ENCODE results near the gene RPS18. TPM values are rescaled to one million over a fixed set of nuclear protein-coding genes. Genes with fewer than 3 reads are reported as not detected.

The RPS18 gene
- polyA plus RNA-seq (2011; rRNA removed), result 3,426 and 3,692 TPM in 2 replicates
- 5,001 and 5,310 TPM in 2 replicates for polyA plus RNA-seq (2012; cell fraction: cytosol; rRNA removed)
- 1,388 and 1,717 TPM in 2 replicates for polyA plus RNA-seq (2012; cell fraction: nucleus; rRNA removed)
- polyA plus RNA-seq (2017; fragmentation: RNase III; extraction: RNeasy Plus Mini Kit Qiagen cat#74134 plus additional on column Dnase treatment), result 3,611 to 3,881 TPM (median 3,639 TPM) in 3 replicates
- polyA minus RNA-seq (2011; rRNA and poly(A)+ RNA removed), result 851 and 1,281 TPM in 2 replicates

GRCh38 chr6:33271468-33272274 is at the start of gene RPS18, which contains the start of gene VPS52:
Gene RPS18 (plus strand): TSS chr6:33272075. CDS start chr6:33272120, 45 bp downstream.
Gene VPS52 (minus strand): TSS chr6:33271876. CDS start chr6:33271675, 201 bp downstream.
- CTCF ChIA-PET, result interaction anchor here (0.8 to 2.6 kb wide), 7 partner anchors 9 to 74 kb away, joined by 3 to 10 read pairs (median 4); no protein-coding TSS in a partner anchor
- Histone ChIP-seq H3K4me3 (peak within 1 kb of the TSS; percentile 87), H3K4me1 (peaks cover 39% of the 10 kb centered on the region), H3K9me3 (no peaks in the 10 kb centered on the region), H3K27ac (peak within 1 kb of the TSS; percentile 91 to 97), H3K4me2 (peak within 1 kb of the TSS; percentile 91)
- whole genome bisulfite sequencing (ENCODE audit: missing lambda C conversion rate), result under 1% methylated on average over 33 of the region's 48 CpGs
- DNase-seq (ENCODE audit: low read depth in 1 of 2, low spot score in 1 of 2) (peak; percentile 76 to 99), FAIRE-seq (no peak), ATAC-seq (peak; percentile 89 to 92)
- POLR2A ChIA-PET, result interaction anchor here (0.7 to 2.8 kb wide), 11 partner anchors 8 to 304 kb away, joined by 3 to 16 read pairs (median 7); partner anchors contain the start of genes BRD2, PFDN6, RGL2 and WDR46
- TF ChIP-seq CEBPB (IDR thresholded peaks at IDR 0.05), result no peak
- TF ChIP-seq HMGXB4 (CRISPR knock-in tag; IDR thresholded peaks at IDR 0.05; ENCODE audit: borderline replicate concordance), result no peak
- TF ChIP-seq ATOH8 (CRISPR knock-in tag; IDR thresholded peaks at IDR 0.05; ENCODE audit: low read depth), result no peak
- TF ChIP-seq KDM5A (IDR thresholded peaks at IDR 0.05), result peak; percentile 88
- TF ChIP-seq RCOR1 (IDR thresholded peaks at IDR 0.05; ENCODE audit: low read depth, low read length), result no peak
- peak; percentile 84; the same call in 1 of the 2 replicates for TF ChIP-seq MYC (IDR thresholded peaks at IDR 0.05; ENCODE audit: borderline replicate concordance, low read length)
- TF ChIP-seq, protein P1, sequence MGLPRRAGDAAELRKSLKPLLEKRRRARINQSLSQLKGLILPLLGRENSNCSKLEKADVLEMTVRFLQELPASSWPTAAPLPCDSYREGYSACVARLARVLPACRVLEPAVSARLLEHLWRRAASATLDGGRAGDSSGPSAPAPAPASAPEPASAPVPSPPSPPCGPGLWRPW (IDR thresholded peaks at IDR 0.05), result no peak
- peak; percentile 75 for TF ChIP-seq PHF8 (IDR thresholded peaks at IDR 0.05; ENCODE audit: borderline replicate concordance, low read depth)
- TF ChIP-seq KDM1A (IDR thresholded peaks at IDR 0.05; ENCODE audit: low read depth), result no peak
- TF ChIP-seq EHF (CRISPR knock-in tag; IDR thresholded peaks at IDR 0.05), result no peak
- TF ChIP-seq ZC3H11A (IDR thresholded peaks at IDR 0.05), result no peak
- TF ChIP-seq SREBF2 (IDR thresholded peaks at IDR 0.05), result no peak
- TF ChIP-seq FOSL2 (IDR thresholded peaks at IDR 0.05), result no peak
- TF ChIP-seq FOSL2 (CRISPR knock-in tag; IDR thresholded peaks at IDR 0.05), result no peak
- no peak for TF ChIP-seq ELK1 (IDR thresholded peaks at IDR 0.05; ENCODE audit: low read depth, low read length)
- no peak for TF ChIP-seq NPAS2 (CRISPR knock-in tag; IDR thresholded peaks at IDR 0.05; ENCODE audit: borderline replicate concordance)
- peak; percentile 99 for TF ChIP-seq MAX (IDR thresholded peaks at IDR 0.05)
- TF ChIP-seq TFCP2L1 (CRISPR knock-in tag; IDR thresholded peaks at IDR 0.05), result no peak
- TF ChIP-seq, protein P2, sequence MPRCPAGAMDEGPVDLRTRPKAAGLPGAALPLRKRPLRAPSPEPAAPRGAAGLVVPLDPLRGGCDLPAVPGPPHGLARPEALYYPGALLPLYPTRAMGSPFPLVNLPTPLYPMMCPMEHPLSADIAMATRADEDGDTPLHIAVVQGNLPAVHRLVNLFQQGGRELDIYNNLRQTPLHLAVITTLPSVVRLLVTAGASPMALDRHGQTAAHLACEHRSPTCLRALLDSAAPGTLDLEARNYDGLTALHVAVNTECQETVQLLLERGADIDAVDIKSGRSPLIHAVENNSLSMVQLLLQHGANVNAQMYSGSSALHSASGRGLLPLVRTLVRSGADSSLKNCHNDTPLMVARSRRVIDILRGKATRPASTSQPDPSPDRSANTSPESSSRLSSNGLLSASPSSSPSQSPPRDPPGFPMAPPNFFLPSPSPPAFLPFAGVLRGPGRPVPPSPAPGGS (IDR thresholded peaks at IDR 0.05), result peak; percentile 75; the same call in 2 of the 3 replicates
- TF ChIP-seq BHLHE40 (IDR thresholded peaks at IDR 0.05; ENCODE audit: low read depth, low read length), result no peak
- no peak for TF ChIP-seq HOXA7 (CRISPR knock-in tag; IDR thresholded peaks at IDR 0.05)
- TF ChIP-seq NR3C1 (IDR thresholded peaks at IDR 0.05), result no peak
- TF ChIP-seq CHD4 (IDR thresholded peaks at IDR 0.05; ENCODE audit: borderline replicate concordance), result no peak
- TF ChIP-seq CTCF (IDR thresholded peaks at IDR 0.05), result no peak
- no peak for TF ChIP-seq FOSB (CRISPR knock-in tag; IDR thresholded peaks at IDR 0.05)
- no peak for TF ChIP-seq ZSCAN20 (CRISPR knock-in tag; IDR thresholded peaks at IDR 0.05)
- no peak for TF ChIP-seq JUNB (IDR thresholded peaks at IDR 0.05)
- no peak for TF ChIP-seq SMC3 (IDR thresholded peaks at IDR 0.05)
- TF ChIP-seq RNF2 (IDR thresholded peaks at IDR 0.05; ENCODE audit: borderline replicate concordance, low read depth), result no peak
- no peak for TF ChIP-seq NFE2L2 (conservative IDR thresholded peaks at IDR 0.05; ENCODE audit: low read length)
- TF ChIP-seq GATA3 (IDR thresholded peaks at IDR 0.05; ENCODE audit: borderline replicate concordance), result peak; percentile 18; the same call in 1 of the 2 replicates
- no peak for TF ChIP-seq POLR2AphosphoS2 (conservative IDR thresholded peaks at IDR 0.05; ENCODE audit: low read length)
- no peak for TF ChIP-seq ZFP36 (IDR thresholded peaks at IDR 0.05; ENCODE audit: borderline replicate concordance, partially characterized antibody)
